IPS-20b (cell line): ENCODE measurements around the gene C3orf20.
A peak's percentile ranks its signal among the peaks of the same experiment; 100 is the strongest.

Experiments used
- H3K27ac ChIP-seq: one replicate; pipeline ENCODE4 v1.5.1; 2013; ENCODE audit warnings: low read length
- H3K27me3 ChIP-seq: 2 replicates; pipeline ENCODE4 v1.6.1; 2013; ENCODE audit warnings: mild to moderate bottlenecking, low read length, inconsistent platforms; ENCODE audit not compliant: insufficient read depth
- H3K36me3 ChIP-seq: 2 replicates; pipeline ENCODE4 v1.6.1; 2013; ENCODE audit warnings: low read depth, mild to moderate bottlenecking, inconsistent platforms, low read length, moderate library complexity; ENCODE audit not compliant: insufficient read depth
- H3K4me1 ChIP-seq: 2 replicates; pipeline ENCODE4 v1.6.1; 2013; ENCODE audit warnings: mild to moderate bottlenecking, control low read depth, inconsistent platforms, low read length, moderate library complexity; ENCODE audit not compliant: insufficient read depth
- H3K4me3 ChIP-seq: 2 replicates; pipeline ENCODE4 v1.5.1; 2013; ENCODE audit warnings: mild to moderate bottlenecking, low read length, inconsistent platforms
- H3K9ac ChIP-seq: 2 replicates; pipeline ENCODE4 v1.6.1; 2013; ENCODE audit warnings: low read depth, mild to moderate bottlenecking, inconsistent platforms, low read length, moderate library complexity
- H3K9me3 ChIP-seq: 2 replicates; pipeline ENCODE4 v1.6.1; 2013; ENCODE audit warnings: mild to moderate bottlenecking, low read depth, low read length, inconsistent platforms; ENCODE audit not compliant: insufficient read depth

Gene C3orf20

DNA sequence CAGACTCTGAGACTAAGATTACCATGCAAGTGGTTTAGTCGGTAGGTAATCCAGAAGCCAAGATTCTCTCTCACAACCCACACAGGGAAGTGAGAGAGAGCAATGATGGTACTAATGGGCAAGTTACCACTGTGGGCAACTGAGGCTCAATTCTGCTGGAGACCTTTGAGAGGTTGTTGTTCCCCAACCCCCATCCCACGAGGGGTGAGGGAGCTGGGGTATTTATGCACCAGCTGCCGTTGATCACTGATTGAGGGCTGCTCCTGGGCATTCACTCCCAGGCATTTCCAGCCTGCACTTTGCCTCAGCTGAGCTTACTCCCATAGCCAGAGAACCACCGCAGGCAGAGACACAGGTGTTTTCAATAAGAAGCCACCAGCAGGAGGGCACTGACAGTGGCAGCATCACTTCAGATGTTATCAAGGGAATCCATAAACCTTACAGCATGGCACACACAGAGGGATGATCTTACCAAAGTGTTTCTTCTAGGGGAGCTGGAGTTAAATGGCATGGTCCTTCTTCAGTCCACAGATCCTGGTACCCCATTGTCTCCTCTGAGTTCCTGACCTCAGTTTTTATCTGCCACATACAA is 38.3 kb upstream of the C3orf20 start:
- Histone ChIP-seq H3K4me3 (no peak overlapping the region), H3K4me1 (no peaks in the 10 kb centered on the region), H3K9me3 (no peaks in the 10 kb centered on the region), H3K27me3 (peaks cover 13% of the 10 kb centered on the region), H3K9ac (no peak overlapping the region), H3K27ac (no peak overlapping the region), H3K36me3 (no peaks in the 10 kb centered on the region)

DNA sequence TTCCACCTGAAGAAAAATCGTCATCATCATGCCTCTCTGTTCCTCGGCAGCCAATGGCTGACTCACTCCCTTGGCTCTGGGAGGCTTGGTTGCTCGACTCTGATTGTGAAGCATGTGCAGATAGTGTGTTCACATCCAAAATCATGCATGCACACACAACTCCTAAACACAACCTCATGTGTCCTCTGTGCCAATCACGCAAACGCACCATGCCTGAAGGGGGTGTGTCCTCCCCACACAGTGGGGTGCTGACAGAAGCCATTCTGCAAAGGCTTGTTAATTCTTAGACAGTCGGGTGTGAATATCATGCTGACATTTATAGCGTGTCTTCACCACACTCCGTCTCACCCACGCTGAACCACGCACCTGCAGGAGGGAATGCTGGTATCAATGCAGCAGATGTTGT is 34.8 kb upstream of the C3orf20 start:
- H3K27ac ChIP-seq = no peak overlapping the region
- no peak overlapping the region for H3K9ac ChIP-seq
- no peaks in the 10 kb centered on the region for H3K36me3 ChIP-seq
- no peak overlapping the region for H3K4me3 ChIP-seq
- H3K9me3 ChIP-seq = no peaks in the 10 kb centered on the region
- H3K4me1 ChIP-seq = no peaks in the 10 kb centered on the region
- peaks cover 22% of the 10 kb centered on the region for H3K27me3 ChIP-seq

DNA sequence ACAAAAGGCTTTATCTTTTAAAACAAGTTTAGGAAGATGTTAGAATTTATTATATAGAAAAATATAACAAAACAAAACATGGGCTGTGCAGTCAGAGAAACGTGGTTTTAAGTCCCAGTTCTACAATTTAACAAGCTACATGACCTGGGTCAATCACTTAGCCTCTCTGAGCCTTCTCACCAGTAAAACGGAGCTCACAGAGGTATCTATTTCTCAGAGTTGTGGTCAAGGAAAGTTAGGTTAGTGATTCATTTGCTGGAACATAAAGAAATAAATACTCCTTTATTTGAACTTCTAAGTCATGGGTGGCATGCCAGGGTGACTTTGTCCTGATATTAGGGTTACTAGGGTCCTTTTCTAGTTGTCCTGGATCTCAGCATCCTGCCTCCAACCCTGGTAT is 34.2 kb upstream of the C3orf20 start:
- Histone ChIP-seq H3K36me3 (no peaks in the 10 kb centered on the region), H3K27me3 (peaks cover 18% of the 10 kb centered on the region), H3K9me3 (no peaks in the 10 kb centered on the region), H3K4me1 (no peaks in the 10 kb centered on the region), H3K4me3 (no peak overlapping the region), H3K9ac (no peak overlapping the region), H3K27ac (no peak overlapping the region)

DNA sequence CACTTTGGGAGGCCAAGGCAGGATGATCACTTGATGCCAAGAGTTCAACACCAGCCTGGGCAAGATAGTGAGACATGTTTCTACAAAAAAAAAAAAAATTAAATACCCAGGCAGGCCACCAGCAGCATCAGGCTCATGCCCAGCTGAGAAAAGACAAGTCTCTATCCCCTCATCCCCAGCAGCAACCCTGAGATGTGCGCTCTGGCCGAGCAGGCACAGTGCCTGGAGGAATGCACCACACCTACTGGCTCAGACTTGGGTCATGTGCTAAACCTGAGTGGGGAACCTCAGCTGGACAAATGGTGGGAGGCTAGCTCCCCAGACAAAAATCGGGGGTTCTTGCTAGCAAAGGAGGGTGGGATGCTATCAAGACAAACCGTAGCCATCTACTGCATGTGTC is 33.6 kb upstream of the C3orf20 start:
- Histone ChIP-seq H3K36me3 (no peaks in the 10 kb centered on the region), H3K4me1 (no peaks in the 10 kb centered on the region), H3K4me3 (no peak overlapping the region), H3K27ac (no peak overlapping the region), H3K9me3 (no peaks in the 10 kb centered on the region), H3K27me3 (peaks cover 12% of the 10 kb centered on the region), H3K9ac (no peak overlapping the region)

DNA sequence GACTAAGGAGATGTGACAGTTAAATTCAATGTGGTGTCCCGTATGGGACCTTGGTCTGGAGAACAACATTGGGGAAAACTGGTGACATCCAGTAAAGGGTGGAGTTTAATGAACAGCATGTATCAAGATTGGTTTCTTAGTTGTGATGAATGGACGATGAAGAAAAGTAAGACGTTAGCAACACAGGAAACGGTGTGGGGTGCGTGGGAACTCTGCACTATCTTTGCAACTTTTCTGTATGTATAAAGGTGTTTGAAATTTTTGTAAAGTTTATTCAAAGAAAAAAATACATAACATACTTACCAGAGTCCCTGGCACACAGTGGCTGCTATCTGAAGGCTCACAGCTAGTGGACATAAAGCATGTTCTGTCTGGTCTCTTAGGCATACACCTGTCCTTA is 29.5 kb upstream of the C3orf20 start:
- no peak overlapping the region for H3K27ac ChIP-seq
- H3K9ac ChIP-seq = no peak overlapping the region
- H3K4me1 ChIP-seq = no peaks in the 10 kb centered on the region
- H3K36me3 ChIP-seq = no peaks in the 10 kb centered on the region
- H3K9me3 ChIP-seq = no peaks in the 10 kb centered on the region
- no peak overlapping the region for H3K4me3 ChIP-seq
- peaks cover 9% of the 10 kb centered on the region for H3K27me3 ChIP-seq

DNA sequence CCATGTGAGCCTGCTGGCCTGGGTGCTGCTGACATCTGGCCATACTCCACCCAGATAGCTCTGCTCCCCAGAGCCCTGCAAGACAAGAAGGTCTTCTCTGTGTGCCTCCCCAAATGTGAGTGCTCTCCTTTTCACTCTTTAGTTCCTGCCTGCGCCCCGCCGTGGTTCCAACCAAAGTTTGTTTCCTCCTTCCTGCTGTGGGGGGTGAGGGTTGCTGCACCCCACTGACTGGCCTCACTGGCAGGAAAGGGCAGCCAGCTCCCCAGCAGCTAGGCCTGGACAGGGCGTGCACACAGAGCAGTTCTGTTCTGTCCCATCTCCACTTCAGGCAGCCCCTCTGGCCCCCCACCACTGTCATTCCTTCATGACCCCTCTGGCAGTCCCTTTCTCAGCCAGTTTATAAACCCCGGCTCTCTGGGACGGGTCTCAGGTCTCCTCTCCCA is 28.8 kb upstream of the C3orf20 start:
- Histone ChIP-seq H3K4me3 (no peak overlapping the region), H3K36me3 (no peaks in the 10 kb centered on the region), H3K4me1 (no peaks in the 10 kb centered on the region), H3K9me3 (no peaks in the 10 kb centered on the region), H3K27me3 (peaks cover 9% of the 10 kb centered on the region), H3K27ac (no peak overlapping the region), H3K9ac (no peak overlapping the region)

DNA sequence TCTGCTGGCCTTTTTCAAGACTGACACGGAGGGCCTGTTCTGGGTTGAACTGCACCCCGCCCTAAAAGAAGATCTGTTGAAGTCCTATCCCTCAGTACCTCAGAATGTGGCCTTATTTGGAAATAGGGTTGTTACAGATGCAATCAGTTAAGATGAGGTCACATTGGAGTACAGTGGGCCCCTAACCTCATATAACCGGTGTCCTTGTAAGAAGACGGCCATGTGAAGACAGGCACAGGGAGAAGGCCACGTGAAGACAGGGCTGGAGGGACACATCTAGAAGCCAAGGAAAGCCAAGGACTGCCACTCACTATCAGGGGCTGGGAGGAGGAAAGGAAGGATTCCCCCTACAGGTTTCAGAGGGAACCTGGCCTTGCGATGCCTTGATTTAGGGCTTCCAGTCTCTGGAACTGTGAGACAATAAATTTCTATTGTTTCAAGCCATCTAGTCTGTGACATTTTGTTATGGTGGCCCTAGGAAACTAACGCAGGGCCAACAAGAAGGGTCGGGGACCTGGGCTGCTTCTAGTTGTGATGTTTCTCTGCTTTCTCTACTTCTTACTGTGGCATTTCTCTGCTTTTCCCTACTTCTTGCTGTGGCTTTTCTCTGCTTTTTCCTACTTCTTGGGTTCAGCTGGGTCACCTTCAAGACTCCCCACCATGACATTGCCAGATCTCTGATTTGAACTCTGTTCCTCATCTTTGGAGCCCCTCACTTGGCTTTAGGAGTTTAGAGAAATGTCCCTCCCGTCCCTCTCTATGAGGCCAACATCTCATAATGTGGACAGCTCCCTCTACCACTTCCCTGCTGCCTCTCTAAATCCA is 28.1 kb upstream of the C3orf20 start:
- H3K9me3 ChIP-seq = no peaks in the 10 kb centered on the region
- no peak overlapping the region for H3K27ac ChIP-seq
- H3K36me3 ChIP-seq = no peaks in the 10 kb centered on the region
- H3K4me1 ChIP-seq = no peaks in the 10 kb centered on the region
- H3K27me3 ChIP-seq = peaks cover 9% of the 10 kb centered on the region
- H3K4me3 ChIP-seq = no peak overlapping the region
- H3K9ac ChIP-seq = no peak overlapping the region

DNA sequence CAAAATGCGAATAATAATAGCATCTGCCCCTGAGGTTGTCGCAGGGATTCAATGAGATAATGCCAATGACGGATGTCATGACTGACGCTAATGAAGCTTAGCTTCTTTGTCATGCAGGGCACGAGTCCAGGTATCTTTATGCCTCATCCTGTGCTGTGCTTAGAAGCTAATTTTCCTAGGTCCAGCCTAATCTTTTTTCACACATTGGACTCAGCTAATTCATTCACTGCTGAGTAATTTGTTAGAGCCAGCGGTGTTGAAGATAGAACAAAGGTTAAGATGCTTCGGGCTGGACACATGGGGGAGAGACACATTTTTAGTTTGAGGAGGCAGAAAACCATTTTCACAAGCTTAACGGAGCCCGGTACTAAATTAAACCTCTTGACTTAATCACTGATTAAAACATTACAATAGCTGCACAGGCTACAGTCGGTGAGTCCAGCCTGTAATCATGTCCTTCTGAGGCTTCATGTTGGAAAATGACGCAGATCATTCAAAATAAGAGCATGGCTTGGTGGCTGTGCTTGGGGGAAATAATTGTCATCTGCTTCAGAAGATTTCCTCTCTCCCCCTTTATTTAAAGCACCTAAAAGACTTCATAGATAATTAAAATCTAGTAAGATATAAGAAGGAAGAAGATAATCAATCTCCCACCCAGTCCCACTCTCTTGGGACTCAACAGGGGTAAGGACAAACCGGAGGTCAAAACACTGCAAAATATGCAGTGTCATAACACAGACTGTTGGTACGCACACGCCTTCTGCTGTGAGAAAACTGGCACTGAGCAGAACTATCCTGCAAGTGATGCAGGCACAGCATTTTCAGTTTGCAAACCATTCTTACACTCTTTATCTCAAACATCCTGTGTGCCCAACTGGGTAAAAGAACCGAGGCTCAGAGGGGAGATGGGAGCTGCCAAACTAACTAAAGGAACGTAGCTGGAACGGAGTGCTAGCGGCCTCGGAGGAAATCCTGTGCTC is 26.7 kb upstream of the C3orf20 start:
- Histone ChIP-seq H3K9me3 (no peaks in the 10 kb centered on the region), H3K36me3 (no peaks in the 10 kb centered on the region), H3K27ac (no peak overlapping the region), H3K4me3 (no peak overlapping the region), H3K9ac (no peak overlapping the region), H3K27me3 (peaks cover 2% of the 10 kb centered on the region; the same call in 1 of the 2 replicates), H3K4me1 (no peaks in the 10 kb centered on the region)

DNA sequence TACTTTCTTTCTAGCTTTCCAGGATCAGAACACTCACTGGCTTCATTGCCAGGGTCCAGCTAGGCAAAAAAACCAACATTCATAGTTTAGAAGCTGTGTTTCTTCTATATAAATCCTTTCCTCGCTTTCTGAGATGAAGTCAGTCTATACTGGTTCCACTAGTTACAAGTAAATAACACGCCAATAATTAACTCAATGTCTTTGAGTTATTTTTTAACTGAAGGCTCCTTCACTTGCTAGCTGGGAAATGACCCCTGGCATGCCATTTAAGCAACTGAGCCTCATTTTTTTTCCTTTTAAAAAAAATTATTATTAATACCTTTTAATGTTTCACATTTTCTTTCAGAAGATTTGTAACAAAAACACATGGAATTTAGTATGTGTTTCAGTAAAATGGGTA is 25.5 kb upstream of the C3orf20 start:
- Histone ChIP-seq H3K27ac (no peak overlapping the region), H3K36me3 (peaks cover 8% of the 10 kb centered on the region), H3K27me3 (no peaks in the 10 kb centered on the region; the same call in 1 of the 2 replicates), H3K9me3 (no peaks in the 10 kb centered on the region), H3K9ac (no peak overlapping the region), H3K4me3 (no peak overlapping the region), H3K4me1 (no peaks in the 10 kb centered on the region)

DNA sequence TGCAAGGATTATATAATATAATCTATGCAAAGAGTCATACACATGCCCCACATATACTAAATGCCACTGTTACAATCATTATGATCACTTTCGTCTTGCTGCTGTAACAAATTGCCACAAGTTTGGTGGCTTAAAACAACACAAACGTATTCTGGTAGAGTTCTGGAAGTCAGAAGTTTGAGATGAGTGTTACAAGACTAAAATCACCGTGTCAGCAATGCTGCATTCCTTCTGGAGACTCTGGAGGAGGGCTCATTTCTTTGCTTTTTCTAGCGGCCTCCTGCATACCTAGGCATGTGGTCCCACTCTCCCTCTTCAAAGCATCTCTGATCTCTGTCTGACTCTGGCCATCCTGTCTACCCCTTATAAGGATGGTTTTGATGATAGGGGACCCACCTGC is 24.7 kb upstream of the C3orf20 start:
- no peak overlapping the region for H3K27ac ChIP-seq
- no peaks in the 10 kb centered on the region for H3K4me1 ChIP-seq
- H3K9me3 ChIP-seq = no peaks in the 10 kb centered on the region
- no peak overlapping the region for H3K9ac ChIP-seq
- H3K4me3 ChIP-seq = no peak overlapping the region
- peaks cover 15% of the 10 kb centered on the region for H3K36me3 ChIP-seq
- H3K27me3 ChIP-seq = no peaks in the 10 kb centered on the region; the same call in 1 of the 2 replicates

DNA sequence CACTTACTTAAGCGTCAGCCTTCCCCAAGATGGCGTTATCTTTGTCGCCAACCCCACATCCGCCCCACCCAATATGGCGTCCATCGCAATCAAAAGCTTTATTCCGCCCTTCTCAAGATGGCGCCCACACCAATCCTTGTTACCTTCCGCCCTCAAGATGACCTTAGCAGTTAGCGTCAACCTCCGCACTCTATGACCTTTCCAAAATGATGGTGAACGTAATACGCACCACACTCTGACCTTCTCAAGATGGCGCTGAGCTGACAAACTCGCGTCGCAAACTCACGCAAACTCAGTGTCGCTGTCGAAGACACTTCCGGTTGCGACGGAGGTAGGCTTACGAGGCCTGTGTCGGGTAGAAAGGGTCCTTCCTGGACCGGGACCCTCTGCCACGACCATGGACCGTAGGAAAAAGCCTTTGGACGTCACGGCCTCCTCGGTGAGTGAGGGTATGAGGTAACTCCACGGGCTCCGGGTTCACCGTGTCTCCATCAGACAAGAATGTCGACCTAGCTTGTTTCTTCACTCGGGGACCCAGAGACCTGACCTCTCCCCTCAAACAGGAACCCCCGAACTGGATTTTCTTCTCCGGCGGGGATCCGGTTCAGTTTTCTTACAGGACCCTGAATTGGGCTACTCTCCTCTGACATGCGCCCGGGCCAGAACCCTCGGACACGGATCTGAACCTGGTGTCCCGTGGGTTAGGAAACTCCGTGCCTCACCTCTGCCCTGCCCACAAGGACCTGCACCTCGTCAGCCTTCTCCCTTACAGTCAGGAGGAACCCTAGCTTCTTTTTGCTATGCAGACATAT is 23.3 kb upstream of the C3orf20 start, which contains the start of gene CCDC174:
Gene CCDC174 (plus strand): TSS at position 323 of the 812 bp plus-strand sequence. CDS start 75 bp downstream, at position 398.
- peaks cover 30% of the 10 kb centered on the region for H3K36me3 ChIP-seq
- no peaks in the 10 kb centered on the region for H3K4me1 ChIP-seq
- peak within 1 kb of the TSS; percentile 97 for H3K4me3 ChIP-seq
- no peaks in the 10 kb centered on the region for H3K9me3 ChIP-seq
- H3K27ac ChIP-seq = peak within 1 kb of the TSS; percentile 51
- H3K27me3 ChIP-seq = no peaks in the 10 kb centered on the region; the same call in 1 of the 2 replicates
- H3K9ac ChIP-seq = peak within 1 kb of the TSS; percentile 94
